Keratinocyte (primary cell): ENCODE measurements around the gene SIM2. TPM values are rescaled to one million over a fixed set of nuclear protein-coding genes. Genes with fewer than 3 reads are reported as not detected.

Experiments used
- DNase-seq: peaks from one replicate; pipeline ENCODE4 v3.0.0-alpha.2; 2011; ENCODE audit warnings: low read depth, missing footprints, low spot score
- FAIRE-seq: peaks from 2 replicates; lab custom pipeline; 2011; peaks lifted over from hg19 to GRCh38; lab: Jason Lieb, UNC
- H2AFZ ChIP-seq: 2 replicates; pipeline ENCODE4 v1.6.0; 2012; ENCODE audit warnings: low read length, control low read depth, inconsistent platforms; ENCODE audit not compliant: control insufficient read depth
- H3K27ac ChIP-seq: 2 replicates; pipeline ENCODE4 v1.5.1; 2011; ENCODE audit warnings: low read length; ENCODE audit not compliant: control insufficient read depth, insufficient read depth
- H3K27me3 ChIP-seq: 3 replicates; pipeline ENCODE4 v1.6.0; 2011; ENCODE audit warnings: low read length; ENCODE audit not compliant: control insufficient read depth, insufficient read depth; ENCODE audit errors: extremely low read depth
- H3K36me3 ChIP-seq, 2 experiments: 2 replicates in 1 of 2; 3 replicates in 1 of 2; pipeline ENCODE4 v1.5.1; 2011; ENCODE audit warnings: low read length in 2 of 2, mild to moderate bottlenecking in 1 of 2; ENCODE audit not compliant: control insufficient read depth in 2 of 2, insufficient read depth in 2 of 2; ENCODE audit errors: extremely low read depth in 1 of 2
- H3K4me1 ChIP-seq: 3 replicates; pipeline ENCODE4 v1.5.1; 2011; ENCODE audit warnings: low read length; ENCODE audit not compliant: control insufficient read depth, insufficient read depth; ENCODE audit errors: extremely low read depth
- H3K4me2 ChIP-seq: 3 replicates; pipeline ENCODE4 v1.6.0; 2011; ENCODE audit warnings: low read depth, low read length; ENCODE audit not compliant: control insufficient read depth, insufficient read depth; ENCODE audit errors: extremely low read depth
- H3K4me3 ChIP-seq, 3 experiments: fragments of 200-600 bp in 1 of 3; sonication (generic) in 1 of 3; 2 replicates in 2 of 3; 3 replicates in 1 of 3; pipeline ENCODE4 v1.5.1; 2011 to 2016; ENCODE audit warnings: low read length in 3 of 3, mild to moderate bottlenecking in 3 of 3, control low read depth in 2 of 3, inconsistent platforms in 1 of 3, low read depth in 1 of 3, mixed read lengths in 1 of 3, mixed run types in 1 of 3, moderate library complexity in 1 of 3; ENCODE audit not compliant: control insufficient read depth in 2 of 3, insufficient read depth in 2 of 3; ENCODE audit errors: extremely low read depth in 1 of 3
- H3K79me2 ChIP-seq: 2 replicates; pipeline ENCODE4 v1.6.0; 2012; ENCODE audit warnings: low read length; ENCODE audit not compliant: control insufficient read depth, insufficient read depth
- H3K9ac ChIP-seq: 3 replicates; pipeline ENCODE4 v1.6.0; 2011; ENCODE audit warnings: low read length; ENCODE audit not compliant: control insufficient read depth, insufficient read depth; ENCODE audit errors: extremely low read depth
- H3K9me1 ChIP-seq: 3 replicates; pipeline ENCODE4 v1.6.0; 2011; ENCODE audit warnings: low read length; ENCODE audit not compliant: control insufficient read depth, insufficient read depth; ENCODE audit errors: extremely low read depth
- H3K9me3 ChIP-seq: 2 replicates; pipeline ENCODE4 v1.5.1; 2012; ENCODE audit warnings: low read depth, low read length; ENCODE audit not compliant: control insufficient read depth
- H4K20me1 ChIP-seq: 3 replicates; pipeline ENCODE4 v1.6.0; 2011; ENCODE audit warnings: low read length; ENCODE audit not compliant: control insufficient read depth, insufficient read depth; ENCODE audit errors: extremely low read depth
- CTCF ChIP-seq, 3 experiments: IDR thresholded peaks in 1 of 3; conservative IDR thresholded peaks in 1 of 3; optimal IDR thresholded peaks in 1 of 3; 2 replicates in 2 of 3; 3 replicates in 1 of 3; pipeline versions ENCODE3 to v1.5.1; 2011; ENCODE audit warnings: low read length in 3 of 3, mild to moderate bottlenecking in 3 of 3, moderate library complexity in 2 of 3, control low read depth in 1 of 3, inconsistent platforms in 1 of 3; ENCODE audit not compliant: insufficient read depth in 2 of 3; ENCODE audit errors: extremely low read depth in 1 of 3
- EZH2 ChIP-seq: IDR thresholded peaks from one replicate; pipeline ENCODE4 v1.6.1; 2012; ENCODE audit warnings: inconsistent platforms, mild to moderate bottlenecking, low read length, moderate library complexity
- dilution Hi-C: fragments of 300-500 bp; cut with MboI; formaldehyde crosslinking; loops from one replicate; pipeline ENCODE4 v1.7.0; 2020; ENCODE audit warnings: low sequenced_read_pairs; ENCODE audit not compliant: extremely low pct_ligation_motif_present
- polyA minus RNA-seq, 3 experiments: library from RNA; depleted of rRNA, polyadenylated mRNA; stranded (reverse); fragments of >200 nt; gene quantifications; 1 replicate in 1 of 3; 2 replicates in 1 of 3; 3 replicates in 1 of 3; pipeline ENCODE4 v1.2.3, GENCODE V29; 2011
- polyA plus RNA-seq, 5 experiments: library from polyadenylated mRNA; depleted of rRNA in 3 of 5; stranded (reverse) in 3 of 5; stranded (forward) in 1 of 5; unstranded in 1 of 5; fragments of >200 nt; gene quantifications; 1 replicate in 1 of 5; 2 replicates in 3 of 5; 3 replicates in 1 of 5; pipeline versions ENCODE4 v1.2.1 to v1.2.3, GENCODE V29; 2011 to 2012; ENCODE audit warnings: missing spikeins in 2 of 5, low read depth in 1 of 5, low replicate concordance in 1 of 5

Gene SIM2
- 0.03 to 0.05 TPM in 2 of 3 replicates, not detected in the other for polyA plus RNA-seq
- not detected for polyA plus RNA-seq (2011; ENCODE audit: low read depth)
- polyA plus RNA-seq (2011; cell fraction: cytosol; rRNA removed): 0.01 and 0.06 TPM in 2 replicates
- polyA plus RNA-seq (2011; cell fraction: nucleus; rRNA removed): 0.11 and 0.16 TPM in 2 replicates
- 0.05 and 0.18 TPM in 2 replicates for polyA plus RNA-seq (2012; ENCODE audit: low replicate concordance)
- polyA minus RNA-seq: not detected in 3 replicates
- not detected for polyA minus RNA-seq (2011; cell fraction: cytosol; rRNA and poly(A)+ RNA removed)
- polyA minus RNA-seq (2011; cell fraction: nucleus; rRNA and poly(A)+ RNA removed): not detected in 2 replicates

DNA sequence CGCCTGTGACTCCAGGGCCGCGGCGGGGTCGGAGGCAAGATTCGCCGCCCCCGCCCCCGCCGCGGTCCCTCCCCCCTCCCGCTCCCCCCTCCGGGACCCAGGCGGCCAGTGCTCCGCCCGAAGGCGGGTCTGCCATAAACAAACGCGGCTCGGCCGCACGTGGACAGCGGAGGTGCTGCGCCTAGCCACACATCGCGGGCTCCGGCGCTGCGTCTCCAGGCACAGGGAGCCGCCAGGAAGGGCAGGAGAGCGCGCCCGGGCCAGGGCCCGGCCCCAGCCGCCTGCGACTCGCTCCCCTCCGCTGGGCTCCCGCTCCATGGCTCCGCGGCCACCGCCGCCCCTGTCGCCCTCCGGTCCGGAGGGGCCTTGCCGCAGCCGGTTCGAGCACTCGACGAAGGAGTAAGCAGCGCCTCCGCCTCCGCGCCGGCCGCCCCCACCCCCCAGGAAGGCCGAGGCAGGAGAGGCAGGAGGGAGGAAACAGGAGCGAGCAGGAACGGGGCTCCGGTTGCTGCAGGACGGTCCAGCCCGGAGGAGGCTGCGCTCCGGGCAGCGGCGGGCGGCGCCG is at the start of gene SIM2:
SIM2 (plus strand) TSS at position 135 of the 565 bp plus-strand sequence. CDS start 632 bp downstream, outside the sequence.
- H3K9me3 ChIP-seq: no peaks in the 10 kb centered on the region
- DNase-seq: no peak
- peak within 1 kb of the TSS; percentile 15 for H2AFZ ChIP-seq
- peak within 1 kb of the TSS; percentile 69 for H3K4me2 ChIP-seq
- peak; percentile 37 for TF ChIP-seq EZH2
- TF ChIP-seq CTCF (optimal IDR thresholded peaks at IDR 0.05 in 1 of 3, IDR thresholded peaks at IDR 0.05 in 1 of 3, conservative IDR thresholded peaks at IDR 0.05 in 1 of 3; ENCODE audit: extremely low read depth in 1 of 3, insufficient read depth in 2 of 3, low read length in 3 of 3): no peak
- no peaks in the 10 kb centered on the region for H3K9me1 ChIP-seq
- peak within 1 kb of the TSS; percentile 31 to 57 (median 37) for H3K4me3 ChIP-seq
- no peak within 1 kb of the TSS for H3K9ac ChIP-seq
- H3K79me2 ChIP-seq: no peaks in the 10 kb centered on the region
- no peak for FAIRE-seq
- H3K36me3 ChIP-seq: no peaks in the 10 kb centered on the region
- H3K4me1 ChIP-seq: peaks cover 6% of the 10 kb centered on the region
- dilution Hi-C loops: no loop called here
- peaks cover 5% of the 10 kb centered on the region for H4K20me1 ChIP-seq
- no peak within 1 kb of the TSS for H3K27ac ChIP-seq
- H3K27me3 ChIP-seq: peaks cover 99% of the 10 kb centered on the region

DNA sequence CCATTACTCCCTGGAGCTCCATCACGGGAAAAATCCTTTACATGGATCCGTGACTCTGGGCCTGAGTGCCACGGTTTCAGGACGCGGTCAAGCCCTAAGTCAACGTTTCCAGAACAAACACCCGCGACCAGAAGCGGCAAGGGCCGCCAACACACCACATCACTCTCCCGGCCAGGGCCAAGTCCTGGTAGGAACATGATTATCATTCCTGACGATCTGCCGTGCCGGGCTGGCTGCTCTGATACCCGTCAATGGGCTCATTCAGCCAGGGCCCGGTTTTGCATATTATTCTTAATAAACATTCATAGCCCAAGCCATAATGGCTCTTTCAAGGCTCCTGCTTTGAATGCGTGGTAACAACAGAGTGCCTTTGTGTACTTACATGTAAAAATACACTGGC is 44.6 kb upstream of the SIM2 start:
- H3K9me1 ChIP-seq: no peaks in the 10 kb centered on the region
- no peaks in the 10 kb centered on the region for H3K27me3 ChIP-seq
- DNase-seq (no peak), FAIRE-seq (no peak)
- dilution Hi-C loops: no loop called here
- no peak overlapping the region for H3K4me3 ChIP-seq
- no peak overlapping the region for H3K4me2 ChIP-seq
- no peaks in the 10 kb centered on the region for H3K36me3 ChIP-seq
- H3K79me2 ChIP-seq: no peaks in the 10 kb centered on the region
- H3K9ac ChIP-seq: no peak overlapping the region
- TF ChIP-seq CTCF (optimal IDR thresholded peaks at IDR 0.05 in 1 of 3, IDR thresholded peaks at IDR 0.05 in 1 of 3, conservative IDR thresholded peaks at IDR 0.05 in 1 of 3; ENCODE audit: extremely low read depth in 1 of 3, insufficient read depth in 2 of 3, low read length in 3 of 3): no peak
- TF ChIP-seq EZH2: no peak
- H3K4me1 ChIP-seq: no peaks in the 10 kb centered on the region
- no peak overlapping the region for H2AFZ ChIP-seq
- H3K9me3 ChIP-seq: no peaks in the 10 kb centered on the region
- H4K20me1 ChIP-seq: no peaks in the 10 kb centered on the region
- H3K27ac ChIP-seq: no peak overlapping the region
